Adrenal gland (tissue), 12 donors: ENCODE results near the gene RSU1. TPM values are rescaled to one million over a fixed set of nuclear protein-coding genes. Genes with fewer than 3 reads are reported as not detected.

Source experiments
- DNase-seq, 7 donors: peaks; one replicate each; pipeline ENCODE4 v3.0.0-alpha.2; 2019 to 2020
- H3K27ac ChIP-seq, 5 donors: fragments of 200-600 bp; sonication (generic) in 4 of 5; 1 replicate in 3 of 5; 2 replicates in 2 of 5; pipeline versions ENCODE4 v1.5.1 to v1.8.0; 2016 to 2020; ENCODE audit warnings: mild to moderate bottlenecking in 1 of 5
- H3K27me3 ChIP-seq: fragments of 200-600 bp; 2 replicates; pipeline ENCODE4 v1.8.0; 2021
- H3K36me3 ChIP-seq, 2 donors: fragments of 200-600 bp; replicated peaks in 1 of 2; 1 replicate in 1 of 2; 2 replicates in 1 of 2; pipeline versions ENCODE4 v1.5.1 to v1.8.0; 2018 to 2022
- H3K4me1 ChIP-seq, 2 donors: fragments of 200-600 bp; replicated peaks in 1 of 2; 1 replicate in 1 of 2; 2 replicates in 1 of 2; pipeline versions ENCODE4 v1.5.1 to v1.8.0; 2018 to 2021
- H3K4me3 ChIP-seq, 4 donors: fragments of 200-600 bp; sonication (generic) in 3 of 4; one replicate each; pipeline ENCODE4 v1.5.1; 2016 to 2018
- H3K9me3 ChIP-seq, 3 donors: fragments of 200-600 bp; sonication (generic) in 1 of 3; replicated peaks in 1 of 3; 1 replicate in 2 of 3; 2 replicates in 1 of 3; pipeline versions ENCODE4 v1.5.1 to v1.8.0; 2016 to 2021
- CTCF ChIP-seq, 6 experiments: fragments of 450-650 bp in 4 of 6; fragments of 200-600 bp in 2 of 6; sonication (generic) in 1 of 6; IDR thresholded peaks; 1 replicate in 5 of 6; 2 replicates in 1 of 6; pipeline versions ENCODE4 v1.5.1 to v1.8.0; 2016 to 2021; ENCODE audit warnings: antibody characterized with exemption in 6 of 6, mild to moderate bottlenecking in 2 of 6, moderate library complexity in 1 of 6
- POLR2A ChIP-seq, 2 donors: fragments of 450-650 bp; IDR thresholded peaks; one replicate each; pipeline ENCODE4 v1.6.1; 2017; ENCODE audit warnings: antibody characterized with exemption in 2 of 2, mild to moderate bottlenecking in 2 of 2, moderate library complexity in 1 of 2
- WGBS, 4 donors: extraction: QIAGEN DNeasy Blood & Tissue Kit in 2 of 4; methylation state at CpG; one replicate each; pipeline versions ENCODE4 v1.1.5 to v1.1.7; 2013 to 2017; 5-methylcytosine and 5-hydroxymethylcytosine counted together
- intact Hi-C, 2 donors: fragments of 100-400 bp; cut with DNase I; formaldehyde crosslinking; loops; one replicate each; pipeline versions ENCODE4 v1.14.1 to v1.15.0; 2022 to 2023
- polyA plus RNA-seq, 3 donors: library from polyadenylated mRNA; stranded (reverse); fragments of 200-250 nt in 2 of 3; fragments of 350-450 nt in 1 of 3; fragmentation: Illumina TruSeq in 1 of 3; extraction: RNeasy Lipid Tissue Mini Kit (QIAGEN cat#74804) in 1 of 3; gene quantifications; one replicate each; pipeline ENCODE4 v1.2.3, GENCODE V29; 2013 to 2014
- total RNA-seq, 9 donors: library from RNA; depleted of rRNA in 4 of 9; stranded (reverse); fragments of >200 nt in 4 of 9; fragments of 120-200 nt in 1 of 9; fragmentation: NEBNext Ultra II Directional in 1 of 9; extraction: Animal tissue kit (Norgen Biotek cat#: 25700) in 1 of 9; gene quantifications; one replicate each; pipeline versions ENCODE4 v1.1.0 to v1.2.4, GENCODE V29; 2013 to 2023
- donor health status: healthy with polysubstance abuse.
- donor health status: Bipolar disorder and iron deficiency.
- donor health status: DM: yes; HTN: yes; CAD: no.
- donor health status: DM: no; HTN: no; CAD: no.
- donor health status: DM: no; HTN: no; CAD: no.
- donor health status: DM: yes; HTN: yes; CAD: no.

The RSU1 gene
- total and polyA plus RNA-seq, 12 donors: 15.6 to 96.8 (median 41.7) TPM

GRCh38 chr10:16746856-16747255 is 70.4 kb downstream of the RSU1 start:
- no peak for DNase-seq
- intact Hi-C loops: no loop called here
- TF ChIP-seq CTCF (IDR thresholded peaks at IDR 0.05) (no peak), POLR2A (IDR thresholded peaks at IDR 0.05) (no peak)
- Histone ChIP-seq H3K27ac (no peak overlapping the region), H3K36me3 (peaks cover 0 to 8% of the 10 kb centered on the region in 2 donors), H3K27me3 (no peaks in the 10 kb centered on the region), H3K4me3 (no peak overlapping the region), H3K4me1 (no peaks in the 10 kb centered on the region), H3K9me3 (no peaks in the 10 kb centered on the region)
- WGBS, 4 donors: 86 to 93% (median 89%) methylated on average over 6 of the region's 6 CpGs

GRCh38 chr10:16745061-16745460 is 72.2 kb downstream of the RSU1 start:
- TF ChIP-seq CTCF (IDR thresholded peaks at IDR 0.05) (no peak), POLR2A (IDR thresholded peaks at IDR 0.05) (no peak)

DNA sequence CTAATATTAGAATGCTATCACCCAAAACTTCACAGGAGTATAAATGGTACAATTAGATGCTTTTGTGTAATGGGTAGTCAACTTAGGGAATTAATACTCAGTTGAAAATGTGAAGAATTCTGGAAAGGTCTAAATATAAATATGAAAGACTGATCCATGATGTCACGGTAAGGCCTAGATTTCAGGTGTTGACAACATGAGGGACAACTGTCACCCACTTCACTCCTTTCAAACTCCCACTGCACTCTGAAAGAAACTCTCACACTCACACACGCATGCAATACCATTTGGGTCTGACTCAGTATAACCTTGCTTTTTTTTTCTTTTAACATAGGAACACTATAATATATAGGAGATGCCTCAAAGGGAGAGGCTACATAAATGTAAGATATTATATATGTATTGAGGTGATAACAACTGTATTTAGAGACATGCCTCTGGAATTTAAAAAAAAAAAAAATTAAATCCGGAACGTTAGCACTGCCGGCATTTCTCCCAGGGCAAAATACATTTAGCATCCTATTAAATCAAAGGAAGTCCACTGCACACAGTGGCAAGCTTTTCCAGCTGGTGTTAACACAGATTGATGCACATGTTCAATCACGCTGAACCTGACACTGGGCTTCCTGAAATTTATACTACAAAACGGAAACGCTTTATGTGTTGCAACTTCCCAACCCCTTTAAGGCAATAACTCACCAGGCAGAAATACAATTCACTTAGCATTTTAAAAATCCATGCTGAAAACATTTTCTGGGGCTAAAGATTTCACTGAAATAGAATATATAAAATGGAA is 74.9 kb downstream of the RSU1 start:
- TF ChIP-seq POLR2A (IDR thresholded peaks at IDR 0.05): no peak
- TF ChIP-seq CTCF (IDR thresholded peaks at IDR 0.05): no peak
- DNase-seq: peak in 2 of 7 donors; percentile 7 to 18
- Histone ChIP-seq H3K27me3 (no peaks in the 10 kb centered on the region), H3K36me3 (no peaks in the 10 kb centered on the region), H3K9me3 (no peaks in the 10 kb centered on the region), H3K27ac (no peak overlapping the region), H3K4me3 (no peak overlapping the region), H3K4me1 (no peaks in the 10 kb centered on the region)
- intact Hi-C loops: no loop called here
- 66 to 83% (median 77%) methylated on average over 8 of the region's 8 CpGs for WGBS, 4 donors

More at GRCh38 chr10:16745061-16745460, 72.2 kb downstream of the RSU1 start:
- Histone ChIP-seq H3K36me3 (no peaks in the 10 kb centered on the region), H3K27ac (no peak overlapping the region), H3K27me3 (no peaks in the 10 kb centered on the region), H3K4me3 (no peak overlapping the region), H3K9me3 (no peaks in the 10 kb centered on the region), H3K4me1 (no peaks in the 10 kb centered on the region)
- intact Hi-C loops: no loop called here
- 80 to 97% (median 96%) methylated on average over 6 of the region's 6 CpGs for WGBS, 4 donors
- no peak for DNase-seq

DNA sequence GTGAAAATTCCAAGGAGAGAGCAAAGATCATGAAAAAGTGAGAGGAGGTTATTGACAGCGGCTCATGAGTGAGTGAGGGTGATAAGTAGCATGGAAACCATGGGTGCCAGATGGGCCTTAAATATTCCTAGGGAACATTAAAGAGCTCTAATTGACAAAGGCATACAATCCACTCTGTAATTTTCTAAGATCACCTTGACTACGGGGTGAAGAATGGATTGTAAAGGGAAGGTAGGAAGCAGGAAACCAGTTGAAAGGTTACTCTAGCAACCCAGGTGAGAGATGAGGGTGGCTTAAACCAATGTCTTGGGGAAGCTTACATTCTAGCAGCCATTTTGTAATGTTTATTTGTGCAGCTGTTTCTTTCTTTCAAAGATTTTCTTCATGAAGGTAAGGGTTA is 75.7 kb downstream of the RSU1 start:
- intact Hi-C loops: no loop called here
- H3K27ac ChIP-seq: no peak overlapping the region
- DNase-seq: no peak
- no peaks in the 10 kb centered on the region for H3K4me1 ChIP-seq
- no peaks in the 10 kb centered on the region for H3K27me3 ChIP-seq
- H3K36me3 ChIP-seq: no peaks in the 10 kb centered on the region
- TF ChIP-seq POLR2A (IDR thresholded peaks at IDR 0.05): no peak
- 90 to 98% (median 94%) methylated on average over 2 of the region's 2 CpGs for WGBS, 4 donors
- H3K4me3 ChIP-seq: no peak overlapping the region
- H3K9me3 ChIP-seq: no peaks in the 10 kb centered on the region

DNA sequence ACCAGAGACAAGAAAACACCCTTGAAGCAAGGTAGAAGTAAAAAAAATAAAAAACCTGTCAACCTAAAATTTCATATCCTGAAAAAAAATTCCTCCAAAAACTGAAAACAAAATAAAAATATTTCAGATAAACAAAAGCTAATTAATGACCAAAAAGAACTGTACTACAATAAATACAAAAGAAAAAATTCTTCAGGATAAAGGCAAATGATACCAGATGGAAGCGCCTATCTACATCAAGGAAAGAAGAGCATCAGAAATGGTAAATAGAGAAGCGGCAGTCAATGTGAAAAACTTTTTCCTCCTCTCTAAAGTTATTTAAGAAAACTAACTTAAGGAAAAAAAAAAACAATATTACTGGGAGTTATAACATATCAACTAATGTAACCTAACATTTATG is 79.8 kb downstream of the RSU1 start:
- Histone ChIP-seq H3K27me3 (no peaks in the 10 kb centered on the region), H3K36me3 (no peaks in the 10 kb centered on the region), H3K4me3 (no peak overlapping the region), H3K27ac (no peak overlapping the region), H3K4me1 (no peaks in the 10 kb centered on the region), H3K9me3 (no peaks in the 10 kb centered on the region)
- no peak for DNase-seq
- 95 to 100% (median 99%) methylated on average over 2 of the region's 2 CpGs for WGBS, 4 donors
- intact Hi-C loops: no loop called here
- TF ChIP-seq POLR2A (IDR thresholded peaks at IDR 0.05) (no peak), CTCF (IDR thresholded peaks at IDR 0.05) (no peak)
